HG02610 (cell line): ENCODE measurements around the gene MS4A10.
"Not testable (repeated sequence)": the region's sequence is repeated elsewhere in the genome, so short reads cannot be mapped to it uniquely, and the experiment has no call there.

Experiments
- ATAC-seq: cut with Tn5 transposase; IDR thresholded peaks from one replicate; pipeline ENCODE4 v1.9.1; 2021; ENCODE audit warnings: mild to moderate bottlenecking, moderate library complexity; ENCODE audit not compliant: unreplicated experiment

The MS4A10 gene

DNA sequence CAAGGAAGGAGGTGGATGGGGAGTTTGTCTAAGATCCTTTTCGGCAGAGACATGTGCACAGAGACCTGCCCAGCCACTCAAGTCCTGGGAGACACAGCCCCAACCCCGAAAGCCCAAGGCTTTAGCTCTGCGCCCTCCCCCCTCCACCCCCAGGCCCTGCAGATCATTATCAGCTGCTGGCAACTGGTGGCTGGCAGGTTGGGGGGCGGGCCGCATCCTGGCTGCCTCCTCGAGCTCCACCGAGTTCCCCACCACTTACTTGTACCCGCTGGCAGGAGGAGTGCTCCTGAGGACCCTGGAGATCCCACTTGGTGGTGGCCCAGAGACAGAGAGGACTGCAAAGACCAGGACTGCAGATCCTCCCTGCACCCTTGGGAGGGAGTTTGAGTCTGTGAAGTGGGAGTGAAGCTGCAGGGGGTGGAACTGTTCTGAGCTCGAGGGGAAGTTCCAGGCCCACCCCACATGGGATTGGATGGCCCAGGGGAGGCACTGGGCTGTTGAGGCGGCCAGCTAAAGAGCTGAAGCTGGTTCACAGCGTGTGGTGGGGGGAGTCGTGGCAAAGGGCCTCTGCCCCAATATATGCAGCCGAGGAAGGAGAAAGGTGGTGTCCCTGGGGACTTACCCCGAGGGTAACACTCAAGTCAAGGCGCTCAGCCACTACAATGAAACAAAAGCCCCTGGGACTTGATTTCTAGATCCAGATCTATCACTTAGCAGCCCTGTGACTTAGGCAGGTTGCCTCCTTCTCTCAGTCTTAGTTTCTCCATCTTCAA lies 36.9 kb downstream of the MS4A10 start:
- ATAC-seq, result peak; percentile 69

DNA sequence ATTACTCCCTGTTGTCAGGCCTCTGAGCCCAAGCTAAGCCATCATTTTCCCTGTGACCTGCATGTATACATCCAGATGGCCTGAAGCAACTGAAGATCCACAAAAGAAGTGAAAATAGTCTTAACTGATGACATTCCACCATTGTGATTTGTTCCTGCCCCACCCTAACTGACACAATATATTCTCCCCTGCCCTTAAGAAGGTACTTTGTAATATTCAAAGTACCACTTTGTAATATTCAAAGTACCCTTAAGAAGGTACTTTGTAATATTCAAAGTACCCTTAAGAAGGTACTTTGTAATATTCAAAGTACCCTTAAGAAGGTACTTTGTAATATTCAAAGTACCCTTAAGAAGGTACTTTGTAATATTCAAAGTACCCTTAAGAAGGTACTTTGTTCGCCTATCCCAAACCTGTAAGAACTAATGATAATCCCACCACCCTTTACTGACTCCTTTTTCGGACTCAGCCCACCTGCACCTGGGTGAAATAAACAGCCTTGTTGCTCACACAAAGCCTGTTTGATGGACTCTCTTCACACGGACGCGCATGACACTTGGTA lies 38.7 kb downstream of the MS4A10 start:
- ATAC-seq, result not testable (repeated sequence)

DNA sequence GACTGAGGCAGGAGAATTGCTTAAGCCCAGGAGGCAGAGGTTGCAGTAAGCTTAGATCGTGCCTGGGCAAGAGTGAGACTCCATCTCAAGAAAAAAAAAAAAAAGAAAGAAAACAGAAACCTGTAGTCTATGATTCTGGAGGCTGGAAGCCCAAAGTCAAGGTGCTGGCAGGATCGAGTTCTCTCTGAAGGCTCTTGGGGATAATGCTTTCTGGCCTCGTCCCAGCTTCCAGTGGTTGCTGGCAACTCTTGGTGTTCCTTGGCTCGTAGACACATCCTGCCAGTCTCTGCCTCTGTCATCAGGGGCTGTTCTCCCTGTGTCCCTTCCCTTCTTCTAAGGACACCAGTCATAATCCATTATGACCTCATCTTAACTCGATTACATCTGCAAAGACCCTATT lies 40.0 kb downstream of the MS4A10 start:
- ATAC-seq, result no peak

DNA sequence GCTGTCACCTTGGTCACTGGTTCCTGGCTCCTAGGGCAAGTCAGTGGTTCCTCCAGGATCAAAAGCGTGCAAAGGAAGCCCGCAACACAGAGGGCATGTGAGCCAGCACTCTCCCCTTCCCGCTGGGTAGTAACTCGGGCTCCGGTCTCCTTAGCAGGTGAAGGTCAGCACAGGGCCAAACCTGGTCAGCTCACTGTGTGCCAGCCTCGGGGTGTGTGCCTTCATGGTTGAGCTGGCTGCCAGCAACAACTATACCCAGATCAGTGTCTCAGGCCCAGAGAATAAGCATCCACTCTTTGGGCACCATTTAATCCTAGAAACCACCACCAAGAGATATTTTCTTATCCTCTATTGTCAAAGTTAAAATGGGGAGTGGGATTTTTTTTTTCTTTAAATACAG lies 40.7 kb downstream of the MS4A10 start:
- ATAC-seq, result no peak

DNA sequence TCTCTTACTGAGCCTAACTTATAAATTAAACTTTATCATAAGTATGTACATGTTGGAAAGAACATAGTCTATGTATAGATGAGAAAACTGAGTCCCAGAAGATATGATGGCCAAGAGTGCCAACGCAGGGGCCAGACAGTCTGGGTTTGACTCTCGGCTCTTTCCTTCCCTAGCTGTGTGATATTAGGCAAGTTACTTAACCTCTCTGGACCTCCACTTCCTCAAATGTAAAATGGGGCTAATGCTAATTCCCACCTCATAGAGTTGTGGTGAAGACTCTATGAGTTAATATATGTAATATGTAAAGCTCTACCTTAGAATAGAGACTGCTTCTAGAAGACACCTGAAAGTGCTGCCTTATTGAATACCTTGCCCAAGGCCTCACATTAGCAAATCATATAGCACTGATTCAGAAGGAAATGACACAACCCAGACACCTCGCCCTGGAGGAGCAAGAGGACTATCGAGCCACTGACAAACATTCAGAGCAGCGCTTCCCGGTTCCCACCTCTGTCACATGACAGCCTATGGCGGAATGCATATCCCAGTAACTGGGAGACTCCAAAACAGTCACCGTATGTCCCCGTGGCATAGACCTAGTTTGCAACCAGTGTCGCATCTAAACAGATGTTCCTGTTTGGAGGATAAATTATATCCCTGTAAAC lies 45.5 kb downstream of the MS4A10 start:
- ATAC-seq, result peak; percentile 41

DNA sequence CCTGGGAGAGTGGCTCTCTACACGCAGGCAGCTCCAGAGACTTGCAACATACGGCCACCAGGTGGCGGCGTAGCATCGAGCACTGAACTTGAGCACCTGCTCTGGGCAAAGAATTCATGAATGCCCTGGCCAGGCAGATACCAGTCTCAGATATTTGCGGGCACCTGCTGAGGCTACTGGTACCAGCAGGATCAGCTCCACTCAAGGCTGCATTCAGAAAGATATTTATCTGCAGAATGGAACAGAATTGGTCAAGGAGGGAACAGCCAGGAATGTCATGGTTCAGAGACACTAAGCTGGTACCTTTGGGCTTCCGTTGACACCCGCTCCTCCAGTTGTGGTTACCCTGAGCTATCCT lies 46.0 kb downstream of the MS4A10 start:
- ATAC-seq, result peak; percentile 58

DNA sequence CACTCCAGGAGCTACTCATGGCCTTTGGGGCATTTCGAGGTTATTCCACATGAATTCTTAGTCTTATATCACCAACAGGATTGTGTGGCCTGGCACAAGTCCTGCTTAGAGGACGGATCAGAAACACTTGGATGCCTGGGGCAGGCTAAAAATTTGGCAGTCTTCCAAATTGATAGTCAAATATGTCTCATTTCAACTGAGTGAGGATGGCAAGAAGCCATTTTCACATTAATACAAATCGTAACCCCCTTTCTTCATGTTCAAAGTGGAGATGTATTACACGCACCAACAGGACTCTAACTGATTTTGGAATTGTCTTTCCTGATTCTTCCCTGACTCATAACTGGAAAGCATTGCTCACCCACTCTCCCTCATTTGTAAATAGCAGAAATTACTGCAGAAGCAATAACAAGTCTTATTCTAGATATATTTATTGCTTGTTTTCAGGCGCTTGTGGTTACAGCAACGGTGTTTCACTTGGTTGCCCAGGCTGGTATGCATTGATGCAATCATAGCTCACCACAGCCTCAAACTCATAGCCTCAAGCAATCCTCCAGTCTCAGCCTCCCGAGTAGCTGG lies 46.5 kb downstream of the MS4A10 start:
- no peak for ATAC-seq

DNA sequence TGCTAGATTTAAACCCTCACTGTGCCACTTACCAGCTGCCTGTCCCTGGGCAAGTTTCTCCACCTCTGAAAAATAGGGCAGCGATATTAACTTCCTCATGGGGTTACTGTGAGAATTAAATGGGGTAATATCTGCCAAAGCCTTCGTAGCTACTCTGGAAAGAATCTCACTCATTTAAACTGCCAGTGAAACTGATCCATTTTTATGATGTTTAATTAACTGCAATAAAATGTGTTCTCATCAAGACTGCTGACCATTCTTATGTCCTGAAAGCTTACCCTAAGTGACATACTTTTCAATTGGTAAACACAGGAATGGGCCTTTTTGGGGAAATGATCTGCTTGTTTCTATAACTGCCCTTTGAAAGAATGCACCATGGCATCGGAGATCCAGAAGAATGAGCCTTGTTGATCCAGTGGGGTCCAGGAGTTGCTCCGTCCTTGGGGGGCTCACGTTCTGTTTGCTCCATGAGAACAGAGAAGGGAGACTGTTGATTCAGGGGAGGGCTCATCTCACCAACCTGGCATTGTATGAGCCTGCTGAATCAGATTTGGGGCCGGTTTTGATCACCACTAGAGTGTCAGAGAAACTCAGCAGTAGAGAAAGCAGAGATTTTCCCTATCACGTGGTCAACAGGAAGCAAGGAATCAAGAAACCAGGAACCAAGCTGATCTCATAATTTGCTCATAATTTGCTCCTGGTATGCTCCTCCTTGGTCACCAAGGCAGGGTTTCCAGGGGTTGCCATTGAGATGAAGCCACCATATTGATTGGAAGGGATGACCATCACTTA lies 49.8 kb downstream of the MS4A10 start:
- ATAC-seq, result no peak

DNA sequence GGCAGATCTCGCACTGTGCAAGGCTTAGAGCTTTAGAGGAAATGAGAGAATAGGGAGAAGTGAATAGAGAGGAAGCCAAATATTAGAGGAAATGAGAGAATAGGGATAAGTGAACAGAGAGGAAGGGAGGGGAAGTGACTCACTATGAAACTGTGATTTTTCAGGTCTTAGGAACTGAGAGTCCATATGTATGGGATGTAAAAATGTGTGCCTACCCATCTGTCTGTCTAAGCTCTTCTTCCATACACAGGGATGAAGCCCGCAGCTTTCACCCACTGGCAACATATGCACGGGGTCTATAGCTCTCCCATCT lies 50.4 kb downstream of the MS4A10 start:
- no peak for ATAC-seq

DNA sequence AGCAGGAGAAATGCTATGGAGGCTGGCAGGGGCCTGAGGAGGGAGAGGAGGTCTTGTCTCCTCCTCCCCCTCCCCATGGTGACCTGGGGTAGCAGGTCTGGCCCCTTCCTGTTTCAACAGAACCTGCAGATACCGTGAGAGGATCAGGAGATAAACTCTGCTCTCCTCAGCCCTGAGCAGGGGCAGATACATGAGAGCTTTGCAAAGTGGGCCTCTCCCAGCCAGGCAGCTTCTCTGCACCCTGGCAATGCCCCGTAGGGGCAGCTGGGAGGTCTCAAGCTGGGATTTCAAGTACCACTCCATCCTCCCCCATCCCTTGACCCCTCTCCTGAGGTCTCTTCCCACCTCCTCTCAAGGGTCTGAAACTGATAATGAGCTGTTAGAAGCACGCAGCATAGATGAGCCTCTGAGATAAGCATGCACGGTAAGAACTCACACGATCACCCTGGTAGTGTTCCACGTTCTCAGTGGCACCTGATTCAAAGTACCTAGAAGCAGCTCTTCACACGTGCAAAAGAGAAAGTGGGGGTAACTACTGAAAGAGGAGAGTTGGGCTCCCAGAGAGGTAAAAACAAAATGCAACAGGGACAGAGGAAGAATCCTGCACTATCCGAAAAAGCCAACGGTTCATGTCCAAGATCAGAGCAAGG lies 51.9 kb downstream of the MS4A10 start:
- ATAC-seq, result no peak

DNA sequence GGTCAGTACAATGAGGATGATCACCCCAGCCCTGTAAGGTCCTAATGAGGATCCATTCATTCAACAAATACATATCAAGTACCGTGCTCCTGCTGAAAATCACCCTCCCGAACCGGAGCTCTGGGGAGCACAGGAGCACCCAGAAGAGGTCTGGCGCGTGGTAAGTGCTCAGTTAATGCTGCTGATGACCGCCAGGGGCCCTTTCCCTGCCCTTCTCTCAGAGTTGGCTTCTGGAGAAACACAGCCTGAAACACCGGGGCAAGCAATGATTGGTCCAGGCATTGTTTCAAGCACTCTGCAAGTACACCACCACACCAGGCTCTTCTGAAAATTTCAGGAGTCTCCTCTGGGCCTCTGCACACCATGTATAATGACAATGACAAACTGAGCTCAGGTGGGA lies 53.0 kb downstream of the MS4A10 start:
- ATAC-seq, result no peak

DNA sequence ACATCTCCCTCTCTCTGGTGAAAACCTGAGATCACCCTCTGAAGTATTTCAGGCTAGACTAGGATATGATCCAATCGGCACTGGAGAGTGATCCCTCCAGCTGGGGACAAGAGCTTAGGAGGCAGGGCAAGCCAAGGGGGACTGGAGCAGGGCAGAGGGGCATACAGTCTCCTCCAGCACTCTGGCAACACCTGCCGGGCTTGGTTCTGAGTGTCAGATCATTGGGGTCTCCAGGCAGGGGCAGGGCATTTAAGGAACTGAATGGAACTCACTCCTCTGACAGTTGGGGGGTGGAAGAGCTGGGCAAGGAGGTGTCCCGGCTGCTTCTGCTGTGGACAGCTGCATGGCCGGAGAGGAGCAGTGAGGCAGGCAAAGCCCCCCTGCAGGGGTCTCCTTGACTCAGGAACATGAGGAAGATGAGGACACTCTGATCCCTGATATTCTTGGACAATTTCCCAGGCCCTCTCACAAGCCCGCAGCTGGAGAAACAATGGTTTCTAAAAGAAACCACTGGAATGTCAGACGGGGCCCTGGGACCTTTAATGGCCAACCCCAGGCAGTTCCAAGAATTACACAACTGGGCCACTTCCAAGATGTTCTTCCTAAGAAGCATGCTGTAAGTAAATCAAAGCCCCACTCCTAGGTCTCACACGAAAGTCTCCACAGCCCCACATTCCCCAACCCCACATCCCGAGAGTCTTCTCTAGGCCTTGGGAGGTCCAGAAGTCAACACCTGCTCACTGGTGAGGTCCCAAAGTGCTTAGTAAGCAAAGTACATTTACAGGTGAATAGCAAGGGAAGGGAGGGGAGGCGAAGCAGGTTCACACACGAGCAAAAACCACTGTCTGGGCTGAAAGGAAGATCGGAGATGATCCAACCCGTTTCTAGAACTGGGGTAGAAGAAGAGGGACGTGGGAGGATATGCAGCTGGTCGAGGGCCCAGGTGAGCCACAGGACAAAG lies 55.6 kb downstream of the MS4A10 start:
- ATAC-seq, result no peak

DNA sequence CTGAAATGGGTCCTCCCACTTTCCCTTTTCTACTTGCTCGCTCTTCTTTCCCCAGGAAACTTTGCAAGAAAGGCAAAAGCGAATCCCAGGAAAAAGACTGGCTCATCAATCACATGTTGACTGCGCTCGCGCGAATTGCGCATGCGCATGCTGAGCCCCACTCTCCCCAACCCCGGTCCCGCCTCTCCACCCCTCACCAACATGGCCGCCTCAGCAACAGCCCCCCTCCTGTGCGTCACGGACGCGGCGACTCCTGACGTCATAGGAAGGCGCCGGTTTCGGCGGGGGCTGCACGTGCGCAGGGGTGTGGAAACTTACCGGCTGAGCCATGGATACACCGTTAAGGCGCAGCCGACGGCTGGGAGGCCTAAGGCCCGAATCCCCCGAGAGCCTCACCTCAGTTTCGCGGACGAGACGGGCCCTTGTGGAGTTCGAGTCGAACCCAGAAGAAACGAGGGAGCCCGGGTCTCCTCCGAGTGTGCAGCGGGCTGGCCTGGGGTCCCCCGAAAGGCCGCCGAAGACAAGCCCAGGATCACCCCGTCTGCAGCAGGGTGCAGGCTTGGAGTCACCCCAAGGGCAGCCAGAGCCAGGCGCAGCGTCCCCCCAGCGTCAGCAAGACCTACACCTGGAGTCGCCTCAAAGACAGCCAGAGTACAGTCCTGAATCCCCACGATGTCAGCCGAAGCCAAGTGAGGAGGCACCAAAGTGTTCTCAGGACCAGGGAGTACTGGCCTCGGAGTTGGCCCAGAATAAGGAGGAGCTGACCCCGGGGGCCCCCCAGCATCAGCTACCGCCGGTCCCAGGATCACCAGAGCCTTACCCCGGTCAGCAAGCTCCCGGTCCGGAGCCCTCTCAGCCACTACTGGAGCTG lies 56.9 kb downstream of the MS4A10 start, which contains the start of gene CCDC86:
CCDC86 (plus strand) TSS at position 317 of the 871 bp plus-strand sequence; CDS start at position 329, 12 bp downstream.
- peak; percentile 87 for ATAC-seq

DNA sequence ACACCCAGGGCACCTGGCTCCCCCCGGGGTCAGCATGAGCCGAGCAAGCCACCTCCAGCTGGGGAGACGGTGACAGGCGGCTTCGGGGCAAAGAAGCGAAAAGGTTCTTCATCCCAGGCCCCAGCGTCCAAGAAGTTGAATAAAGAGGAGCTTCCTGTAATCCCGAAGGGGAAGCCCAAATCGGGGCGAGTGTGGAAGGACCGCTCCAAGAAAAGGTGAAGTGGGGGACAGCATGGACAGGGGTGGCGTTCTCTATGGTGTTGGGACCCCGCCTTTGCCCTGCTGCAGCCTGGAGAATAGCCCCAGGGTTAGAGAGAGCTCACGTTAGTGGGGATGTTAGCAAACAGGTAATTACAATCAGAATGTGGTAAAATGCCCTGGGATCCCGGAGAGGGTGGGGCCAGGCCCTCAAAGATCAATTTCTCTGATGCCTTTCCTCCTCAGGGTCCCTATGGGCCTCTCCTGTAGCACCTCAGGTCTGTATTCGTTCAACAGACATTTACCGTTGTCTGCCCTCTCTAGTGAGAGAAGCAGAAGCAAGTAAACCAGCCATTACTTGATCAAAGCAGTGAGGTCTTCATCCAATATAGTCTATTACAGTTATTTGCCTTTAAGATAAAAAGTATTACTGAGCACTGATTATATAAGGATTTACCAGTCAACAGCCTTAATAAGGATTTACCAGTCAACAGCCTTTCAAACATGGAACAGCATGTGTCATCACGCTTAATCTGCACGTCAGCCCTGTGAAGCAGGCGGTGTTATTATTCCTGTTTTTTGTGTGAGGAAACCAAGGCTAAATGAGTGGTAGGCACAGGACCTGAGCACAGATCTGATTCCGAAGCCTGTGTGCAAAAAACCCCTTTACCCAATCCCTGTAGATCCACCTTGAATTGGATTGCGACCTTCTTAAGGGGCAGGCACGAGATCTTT lies 57.8 kb downstream of the MS4A10 start:
- no peak for ATAC-seq

DNA sequence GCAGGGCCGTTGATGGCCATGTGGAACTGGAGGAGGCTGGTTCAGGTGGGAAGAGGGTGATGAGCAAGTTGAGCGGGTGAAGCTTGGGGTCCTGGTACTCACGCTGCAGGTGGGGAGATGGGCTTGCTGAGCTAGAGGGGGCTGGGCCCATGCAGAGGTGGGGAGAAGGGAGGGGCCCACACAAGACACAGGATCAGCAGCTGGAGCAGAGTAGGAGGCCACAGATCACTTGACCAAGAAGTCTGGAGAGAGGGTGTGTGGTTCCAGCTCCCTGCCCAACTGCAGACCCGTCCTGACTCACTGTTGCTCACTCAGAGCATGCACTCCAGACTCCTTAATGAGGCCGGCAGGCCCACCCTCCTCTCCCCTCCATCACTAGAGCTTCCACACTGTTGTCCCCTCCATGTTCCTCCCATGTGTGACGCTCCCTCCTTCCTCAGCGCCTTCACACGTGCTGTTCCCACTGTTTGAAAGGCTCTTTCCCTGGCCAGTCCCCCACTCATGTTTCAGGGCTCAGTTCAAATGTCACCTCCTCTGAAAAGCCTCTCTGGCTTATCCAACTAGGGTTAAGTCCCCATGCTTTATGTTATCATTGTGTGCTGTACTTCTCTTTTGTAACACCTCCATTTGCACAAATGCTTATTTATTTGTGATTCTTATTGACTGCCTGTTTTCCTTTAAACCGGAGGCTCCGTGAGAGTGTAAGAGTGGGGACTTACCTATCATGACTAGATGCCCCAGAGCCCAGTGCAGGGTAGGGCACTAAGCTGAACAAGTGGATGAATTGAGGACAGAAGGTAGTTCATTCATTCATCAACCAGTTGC lies 59.1 kb downstream of the MS4A10 start:
- no peak for ATAC-seq

DNA sequence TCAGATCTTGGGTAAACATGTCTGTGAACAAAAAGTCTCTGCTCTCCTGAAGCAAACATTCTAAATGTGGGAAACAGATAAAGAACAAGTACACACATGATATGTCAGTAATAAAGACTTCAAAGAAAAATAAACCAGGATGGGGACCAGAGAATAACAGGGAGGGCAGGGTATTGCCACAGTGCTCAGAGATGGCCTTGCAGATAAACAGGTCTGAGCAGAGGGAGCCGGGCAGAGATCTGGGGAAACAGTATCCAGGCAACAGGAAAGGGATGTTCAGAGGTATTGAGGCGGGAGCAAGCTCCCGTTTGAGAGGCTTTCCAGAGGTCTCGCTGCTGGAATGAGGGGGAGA lies 59.7 kb downstream of the MS4A10 start:
- ATAC-seq, result no peak

DNA sequence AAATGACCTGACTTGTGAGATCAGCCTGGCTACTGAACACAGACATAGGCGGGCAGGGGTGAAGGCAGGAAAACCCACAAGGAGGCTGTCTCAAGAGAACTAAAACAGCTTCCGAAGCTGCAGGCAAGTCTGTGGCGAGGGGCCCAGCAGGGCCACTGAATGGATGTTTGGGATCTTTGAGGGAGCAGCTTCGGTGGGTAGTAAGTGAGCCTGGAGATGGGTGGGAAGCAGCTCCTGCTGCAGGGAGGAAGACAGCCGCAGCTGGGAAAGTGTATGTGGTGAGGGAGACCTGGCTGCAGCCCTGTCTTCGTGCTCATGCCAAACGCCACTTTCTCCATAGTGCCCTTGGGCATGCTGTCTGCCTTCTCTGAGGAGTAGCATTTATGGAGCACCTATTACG lies 60.2 kb downstream of the MS4A10 start:
- no peak for ATAC-seq
